ENCODE data around the gene ARF1. TPM values are rescaled to one million over a fixed set of nuclear protein-coding genes. Genes with fewer than 3 reads are reported as not detected.
"Not testable (repeated sequence)": the region's sequence is repeated elsewhere in the genome, so short reads cannot be mapped to it uniquely, and the experiment has no call there.

Gene ARF1
- total and polyA plus RNA-seq, 10 of the 15 experiments (the other 5 are each of a cell fraction or from before 2014, with no cell fraction given), result 48.4 to 508 (median 283) TPM

GRCh38 chr1:228109962-228110488 lies 27.5 kb downstream of the ARF1 start:
- H3K9ac ChIP-seq (ENCODE audit: control insufficient read depth, insufficient read depth, low read length), result peak overlapping the region; percentile 73
- peaks cover 7% of the 10 kb centered on the region for H3K4me1 ChIP-seq (ENCODE audit: control insufficient read depth, insufficient read depth, low read length)
- H3K4me3 ChIP-seq, result peak overlapping the region; percentile 93
- in situ Hi-C loops (cut with MboI) (no loop called here), intact Hi-C loops (cut with micrococcal nuclease; ENCODE audit: unreplicated experiment) (loop anchor here (2.0 kb wide), 1 partner anchor 31 kb away; the partner anchor contains the start of gene GUK1)
- peak overlapping the region; percentile 73 for H3K27ac ChIP-seq (ENCODE audit: control insufficient read depth, insufficient read depth)
- peaks cover 4 to 5% of the 10 kb centered on the region in 2 experiments; a peak in 3 of 4 replicates for H3K36me3 ChIP-seq (ENCODE audit: control insufficient read depth in 2 of 2, insufficient read depth in 2 of 2, low read length in 1 of 2)
- 39% methylated on average over 10 of the region's 15 CpGs for WGBS (ENCODE audit: insufficient coverage, insufficient replicate concordance, low lambda C conversion rate, missing lambda C conversion rate)
- H2AFZ ChIP-seq (ENCODE audit: control insufficient read depth, low read depth, low read length), result peak overlapping the region; percentile 96
- peak overlapping the region; percentile 96 for H3K4me2 ChIP-seq (ENCODE audit: control insufficient read depth, insufficient read depth)
- RAD21 ChIA-PET (ENCODE audit: unreplicated experiment), result interaction anchor here (0.7 to 1.2 kb wide), 2 partner anchors 21 to 56 kb away, joined by 3 read pairs; no protein-coding TSS in a partner anchor
- TF ChIP-seq YY1 (IDR thresholded peaks at IDR 0.05; ENCODE audit: low read depth, low read length) (peak; percentile 67; the same call in 1 of the 2 replicates), MTA3 (IDR thresholded peaks at IDR 0.05; ENCODE audit: borderline replicate concordance, low read length) (peak; percentile 49; the same call in 1 of the 2 replicates), BACH1 (IDR thresholded peaks at IDR 0.05; ENCODE audit: borderline replicate concordance) (no peak), IRF4 (IDR thresholded peaks at IDR 0.05; ENCODE audit: low read depth, low read length) (no peak)
- POLR2A ChIA-PET, result interaction anchor here (0.6 to 2.1 kb wide), 7 partner anchors 11 to 689 kb away, joined by 3 to 7 read pairs (median 4); partner anchors contain the start of genes ARF1 and IBA57
- ATAC-seq, result no peak
- no peaks in the 10 kb centered on the region for H4K20me1 ChIP-seq (ENCODE audit: control insufficient read depth, insufficient read depth)
- peaks cover 13% of the 10 kb centered on the region for H3K79me2 ChIP-seq (ENCODE audit: control insufficient read depth, insufficient read depth, low read length)
- H3K27me3 ChIP-seq (replicated peaks in 1 of 2; ENCODE audit: control insufficient read depth in 2 of 2, insufficient read depth in 2 of 2, low read length in 1 of 2), result no peaks in the 10 kb centered on the region
- no peak for DNase-seq (ENCODE audit: low read depth, low spot score)
- CTCF ChIA-PET, result interaction anchor here (0.7 to 2.2 kb wide), 6 partner anchors 13 to 111 kb away, joined by 3 to 8 read pairs (median 5); partner anchors contain the start of gene IBA57
- FAIRE-seq, result no peak
- SMC1A ChIA-PET (ENCODE audit: uncharacterized antibody, unreplicated experiment), result interaction anchor here (0.7 to 1.5 kb wide), 2 partner anchors 13 to 21 kb away, joined by 3 to 4 read pairs; no protein-coding TSS in a partner anchor
- no peaks in the 10 kb centered on the region for H3K9me3 ChIP-seq (replicated peaks; ENCODE audit: control insufficient read depth, insufficient read depth, low read length)
- no TSS peak for BruUV-seq (replicated peaks)

GRCh38 chr1:228110556-228110955 lies 28.0 kb downstream of the ARF1 start:
- FAIRE-seq, result no peak
- SMC1A ChIA-PET (ENCODE audit: uncharacterized antibody, unreplicated experiment), result interaction anchor here (0.7 to 1.5 kb wide), 2 partner anchors 8 to 13 kb away, joined by 3 to 4 read pairs; no protein-coding TSS in a partner anchor
- Histone ChIP-seq H3K9ac (ENCODE audit: control insufficient read depth, insufficient read depth, low read length) (no peak overlapping the region), H3K4me3 (no peak overlapping the region), H2AFZ (ENCODE audit: control insufficient read depth, low read depth, low read length) (no peak overlapping the region), H3K4me1 (ENCODE audit: control insufficient read depth, insufficient read depth, low read length) (peaks cover 7% of the 10 kb centered on the region), H3K27ac (ENCODE audit: control insufficient read depth, insufficient read depth) (no peak overlapping the region), H3K36me3 (ENCODE audit: control insufficient read depth in 2 of 2, insufficient read depth in 2 of 2, low read length in 1 of 2) (peaks cover 4 to 5% of the 10 kb centered on the region in 2 experiments; a peak in 3 of 4 replicates), H3K9me3 (replicated peaks; ENCODE audit: control insufficient read depth, insufficient read depth, low read length) (no peaks in the 10 kb centered on the region), H3K4me2 (ENCODE audit: control insufficient read depth, insufficient read depth) (no peak overlapping the region), H3K27me3 (replicated peaks in 1 of 2; ENCODE audit: control insufficient read depth in 2 of 2, insufficient read depth in 2 of 2, low read length in 1 of 2) (no peaks in the 10 kb centered on the region), H3K79me2 (ENCODE audit: control insufficient read depth, insufficient read depth, low read length) (peaks cover 13% of the 10 kb centered on the region), H4K20me1 (ENCODE audit: control insufficient read depth, insufficient read depth) (no peaks in the 10 kb centered on the region)
- 83% methylated on average over 7 of the region's 7 CpGs for WGBS (ENCODE audit: insufficient coverage, insufficient replicate concordance, low lambda C conversion rate, missing lambda C conversion rate)
- in situ Hi-C loops (cut with MboI) (no loop called here), intact Hi-C loops (cut with micrococcal nuclease; ENCODE audit: unreplicated experiment) (no loop called here)
- TF ChIP-seq LARP7 (IDR thresholded peaks at IDR 0.05), result no peak
- TF ChIP-seq SMAD5 (IDR thresholded peaks at IDR 0.05; ENCODE audit: low read depth), result no peak
- no peak for TF ChIP-seq CHD1 (IDR thresholded peaks at IDR 0.05; ENCODE audit: low read depth, low read length)
- no peak for ATAC-seq
- BruUV-seq (replicated peaks), result TSS peak; percentile 48
- CTCF ChIA-PET, result interaction anchor here (0.8 to 2.2 kb wide), 7 partner anchors 8 to 111 kb away, joined by 3 to 8 read pairs (median 5); partner anchors contain the start of gene IBA57
- POLR2A ChIA-PET, result interaction anchor here (1.0 kb wide), 1 partner anchor 30 kb away, joined by 3 read pairs; no protein-coding TSS in a partner anchor
- RAD21 ChIA-PET (ENCODE audit: unreplicated experiment), result no interaction called here
- no peak for DNase-seq (ENCODE audit: low read depth, low spot score)

GRCh38 chr1:228111315-228111714 lies 28.8 kb downstream of the ARF1 start:
- FAIRE-seq; in situ Hi-C loops (cut with MboI); H4K20me1 ChIP-seq (ENCODE audit: control insufficient read depth, insufficient read depth); RAD21 ChIA-PET (ENCODE audit: unreplicated experiment); H3K9ac ChIP-seq (ENCODE audit: control insufficient read depth, insufficient read depth, low read length); SMC1A ChIA-PET (ENCODE audit: uncharacterized antibody, unreplicated experiment); H2AFZ ChIP-seq (ENCODE audit: control insufficient read depth, low read depth, low read length); H3K4me2 ChIP-seq (ENCODE audit: control insufficient read depth, insufficient read depth); H3K36me3 ChIP-seq (ENCODE audit: control insufficient read depth in 2 of 2, insufficient read depth in 2 of 2, low read length in 1 of 2); H3K4me3 ChIP-seq; H3K27ac ChIP-seq (ENCODE audit: control insufficient read depth, insufficient read depth); H3K27me3 ChIP-seq (replicated peaks in 1 of 2; ENCODE audit: control insufficient read depth in 2 of 2, insufficient read depth in 2 of 2, low read length in 1 of 2); POLR2A ChIA-PET; intact Hi-C loops (cut with micrococcal nuclease; ENCODE audit: unreplicated experiment); H3K4me1 ChIP-seq (ENCODE audit: control insufficient read depth, insufficient read depth, low read length); BruUV-seq (replicated peaks); DNase-seq (ENCODE audit: low read depth, low spot score); ATAC-seq; H3K9me3 ChIP-seq (replicated peaks; ENCODE audit: control insufficient read depth, insufficient read depth, low read length): not testable (repeated sequence)
- CTCF ChIA-PET, result interaction anchor here (0.8 to 2.2 kb wide), 3 partner anchors 8 to 55 kb away, joined by 3 to 6 read pairs (median 3); no protein-coding TSS in a partner anchor
- peaks cover 13% of the 10 kb centered on the region for H3K79me2 ChIP-seq (ENCODE audit: control insufficient read depth, insufficient read depth, low read length)
- 70% methylated on average over 4 of the region's 6 CpGs for WGBS (ENCODE audit: insufficient coverage, insufficient replicate concordance, low lambda C conversion rate, missing lambda C conversion rate)

Measured in GM12878 (cell line).